Retina (tissue), 1 donor: ENCODE data around the gene LINC01488.

Experiments used
- DNase-seq: peaks from one replicate; pipeline ENCODE4 v3.0.0-alpha.2; 2016

LINC01488 gene

GRCh38 chr11:69493931-69494821 is 12.7 kb downstream of the LINC01488 start:
- DNase-seq, result peak; percentile 2

GRCh38 chr11:69494851-69495250 is 13.4 kb downstream of the LINC01488 start:
- peak; percentile 3 for DNase-seq

GRCh38 chr11:69495441-69496201 is 14.2 kb downstream of the LINC01488 start:
- peak; percentile 3 for DNase-seq

GRCh38 chr11:69496202-69496557 is 14.7 kb downstream of the LINC01488 start:
- DNase-seq, result no peak

DNA sequence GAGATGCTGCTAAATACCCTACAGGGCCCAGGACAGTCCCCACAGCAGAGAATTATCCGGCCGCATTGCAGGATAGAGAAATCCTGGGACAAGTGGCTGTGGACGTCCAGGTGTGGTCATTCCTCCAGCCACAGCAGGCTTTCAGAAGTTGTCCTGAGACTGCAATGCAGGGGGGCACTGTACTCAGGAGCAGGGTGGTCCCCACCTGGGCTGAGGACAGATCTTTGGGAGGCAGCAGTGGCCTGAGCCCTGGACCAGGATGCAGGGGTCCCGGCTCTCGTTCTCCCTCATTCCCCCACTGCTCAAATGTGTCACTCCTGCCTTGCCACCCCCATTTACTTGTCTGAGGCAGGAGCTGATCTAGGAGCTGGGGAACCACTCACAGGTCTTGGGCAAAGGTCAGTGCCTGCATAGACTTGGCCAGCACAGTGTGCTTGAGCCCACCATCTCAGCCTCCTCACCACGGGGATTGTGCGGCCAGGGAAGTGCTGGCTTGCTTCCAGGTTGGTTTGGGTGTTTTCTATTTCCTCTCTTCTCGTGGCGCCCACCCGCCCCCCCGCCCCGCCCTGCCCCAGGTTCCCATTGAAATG is 15.3 kb downstream of the LINC01488 start:
- DNase-seq, result peak; percentile 42

GRCh38 chr11:69497221-69497787 is 15.8 kb downstream of the LINC01488 start:
- DNase-seq, result peak; percentile 81

- DNase-seq, result no peak
These were observed 17.2 kb downstream of the LINC01488 start for GRCh38 chr11:69498614-69499175.

DNA sequence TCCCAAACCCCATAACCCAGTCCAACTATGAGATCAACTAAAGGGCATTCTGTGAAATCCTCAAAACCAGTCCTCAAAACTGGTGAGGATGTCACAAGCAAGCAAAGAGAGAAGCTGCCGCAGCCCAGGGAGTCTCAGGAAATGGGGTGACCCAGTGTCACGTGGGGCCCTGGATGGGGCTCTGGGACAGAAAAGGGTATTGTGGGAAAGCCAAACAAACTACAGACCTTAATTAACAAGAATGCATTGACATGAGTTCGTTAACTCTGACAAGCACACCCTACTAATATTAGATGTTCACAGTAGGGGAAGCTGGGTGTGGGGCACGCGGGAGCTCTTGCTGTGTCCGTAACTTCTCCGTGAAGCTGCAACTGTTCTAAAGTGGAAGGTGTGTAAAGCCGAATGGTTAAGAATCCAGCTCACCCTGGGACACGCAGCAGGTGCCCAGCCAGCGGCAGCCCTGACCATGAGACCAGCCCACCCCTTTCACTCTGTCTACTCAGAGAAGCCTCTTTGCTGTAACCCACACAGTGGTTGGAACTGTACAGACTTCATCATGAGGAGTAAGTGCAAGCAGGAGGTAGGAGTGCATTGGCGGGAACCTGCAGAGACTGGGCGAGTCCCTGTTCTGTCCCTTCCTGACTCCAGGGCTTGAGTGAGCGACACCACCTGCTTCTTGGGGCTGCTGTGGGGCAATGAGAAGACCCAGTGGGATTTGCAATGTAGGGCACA is 17.9 kb downstream of the LINC01488 start:
- DNase-seq, result peak; percentile 77

DNA sequence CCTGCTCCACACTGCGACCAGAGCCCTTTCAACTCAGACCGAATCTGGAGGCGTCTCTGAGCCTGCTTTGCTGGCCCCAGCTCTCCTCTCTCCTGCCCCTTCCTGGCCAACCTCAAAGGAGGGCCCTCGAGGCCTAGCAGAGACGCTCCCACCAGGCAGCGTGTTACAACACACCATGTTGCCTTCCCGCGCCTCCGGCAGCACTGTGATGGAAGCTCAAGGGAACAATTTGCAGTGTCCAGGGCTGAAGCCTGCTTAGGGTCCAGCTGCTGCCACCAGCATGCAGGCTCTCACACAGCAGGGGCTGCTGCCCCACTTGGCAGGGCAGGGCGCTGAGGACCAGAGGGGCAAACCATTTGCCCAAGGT is 18.4 kb downstream of the LINC01488 start:
- peak; percentile 76 for DNase-seq

DNA sequence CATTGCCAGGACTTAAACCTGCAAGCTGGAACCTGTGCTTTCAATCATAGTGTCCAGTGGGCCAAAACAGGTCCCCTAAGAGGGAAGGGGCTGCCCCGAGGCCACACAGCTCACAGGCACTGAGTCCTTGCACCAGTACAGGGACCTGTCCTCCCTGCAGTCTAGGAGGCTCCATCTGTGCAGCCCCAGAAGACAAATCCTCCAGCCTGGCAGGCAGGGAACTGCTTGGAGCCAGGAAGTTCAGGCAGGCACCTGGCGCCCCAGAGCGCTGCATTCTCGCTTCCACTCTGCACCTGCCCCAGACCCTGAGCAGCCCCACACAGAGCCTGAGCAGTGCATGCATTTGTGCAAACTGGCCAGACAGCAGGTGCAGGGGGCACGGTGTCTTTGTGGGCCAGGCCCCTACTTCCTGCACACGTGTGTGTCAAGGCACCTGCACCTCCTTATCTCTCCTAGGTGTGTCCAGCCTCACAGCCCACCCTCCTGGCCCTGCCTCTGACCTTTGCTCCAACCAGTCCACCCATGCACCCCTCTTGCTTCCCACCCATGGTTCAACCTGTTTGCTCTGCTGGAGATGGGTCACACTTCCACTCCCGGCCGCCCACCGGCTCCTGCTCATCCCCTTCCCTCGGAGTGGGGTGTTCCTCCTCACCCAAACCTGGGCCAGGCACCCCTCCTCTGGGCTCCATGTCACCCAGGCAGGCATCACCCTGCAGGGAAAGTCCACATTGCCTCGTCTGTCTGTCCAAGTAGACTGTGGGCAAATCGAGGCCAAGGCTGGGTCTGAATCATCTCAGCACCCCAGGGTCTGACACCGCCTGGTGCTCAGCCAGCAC is 19.0 kb downstream of the LINC01488 start:
- no peak for DNase-seq

DNA sequence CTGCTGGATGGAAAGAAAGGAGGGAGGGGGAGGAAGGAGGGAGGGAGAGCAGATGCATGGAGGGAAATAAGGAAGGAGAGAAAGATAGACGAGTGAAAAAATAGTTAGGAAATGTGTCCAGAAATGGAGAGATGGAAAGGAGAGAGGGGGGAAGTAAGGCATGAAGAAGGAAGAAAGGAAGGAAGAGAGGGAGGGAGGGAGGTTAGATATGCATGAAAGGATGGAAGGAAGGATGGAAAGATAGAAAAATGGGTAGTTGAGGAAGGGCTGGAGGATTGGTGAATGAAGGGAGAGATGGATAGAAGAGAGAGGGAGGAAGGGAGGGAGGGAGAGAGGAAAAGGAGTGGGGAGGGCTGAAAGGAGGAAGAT is 19.6 kb downstream of the LINC01488 start:
- DNase-seq, result no peak

DNA sequence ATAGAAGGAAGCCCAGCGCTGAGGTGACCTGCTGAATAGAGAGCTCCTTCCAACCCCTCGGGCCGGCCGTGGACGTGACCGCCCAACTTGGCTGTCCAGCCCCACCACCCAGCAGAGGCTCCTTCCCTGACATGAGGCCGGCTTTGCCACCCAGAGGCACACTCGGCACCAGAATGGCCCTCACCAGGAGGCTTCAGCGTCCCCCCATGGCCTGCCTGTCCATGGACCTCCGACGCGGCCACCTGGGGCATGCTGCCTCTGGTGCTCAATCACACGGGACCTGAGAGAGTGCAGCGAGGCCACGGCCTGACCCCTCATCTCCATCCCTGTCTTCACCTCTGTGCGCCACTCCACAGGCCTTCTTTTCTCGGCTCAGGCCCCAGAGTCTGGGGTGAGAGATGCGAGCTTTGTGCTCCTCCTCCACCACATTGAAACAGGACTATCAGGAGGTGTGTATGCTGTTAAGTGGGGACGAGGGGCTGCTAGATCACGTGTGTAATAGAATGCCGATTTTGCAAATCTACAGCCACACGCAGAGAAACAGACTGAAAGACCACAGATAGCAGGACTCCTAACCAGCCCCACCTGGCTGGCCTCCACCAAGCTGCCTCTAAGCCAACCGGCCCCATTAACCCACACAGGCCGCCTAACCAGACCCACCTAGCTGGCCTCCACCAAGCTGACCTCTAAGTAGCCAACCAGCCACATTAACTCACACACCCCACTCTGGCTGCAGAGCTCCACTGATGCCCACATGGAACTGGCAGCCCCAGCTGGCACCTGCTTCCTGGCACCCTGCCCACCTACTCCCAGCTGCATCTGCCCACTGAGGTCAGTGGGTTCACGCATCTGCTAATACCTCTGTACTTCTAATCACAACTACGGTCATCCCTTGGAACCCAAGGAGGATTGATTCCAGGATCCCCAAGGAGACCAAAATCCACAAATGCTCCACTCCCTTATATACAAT is 20.7 kb downstream of the LINC01488 start:
- DNase-seq, result no peak

GRCh38 chr11:69504127-69504526 is 22.7 kb downstream of the LINC01488 start:
- no peak for DNase-seq

DNA sequence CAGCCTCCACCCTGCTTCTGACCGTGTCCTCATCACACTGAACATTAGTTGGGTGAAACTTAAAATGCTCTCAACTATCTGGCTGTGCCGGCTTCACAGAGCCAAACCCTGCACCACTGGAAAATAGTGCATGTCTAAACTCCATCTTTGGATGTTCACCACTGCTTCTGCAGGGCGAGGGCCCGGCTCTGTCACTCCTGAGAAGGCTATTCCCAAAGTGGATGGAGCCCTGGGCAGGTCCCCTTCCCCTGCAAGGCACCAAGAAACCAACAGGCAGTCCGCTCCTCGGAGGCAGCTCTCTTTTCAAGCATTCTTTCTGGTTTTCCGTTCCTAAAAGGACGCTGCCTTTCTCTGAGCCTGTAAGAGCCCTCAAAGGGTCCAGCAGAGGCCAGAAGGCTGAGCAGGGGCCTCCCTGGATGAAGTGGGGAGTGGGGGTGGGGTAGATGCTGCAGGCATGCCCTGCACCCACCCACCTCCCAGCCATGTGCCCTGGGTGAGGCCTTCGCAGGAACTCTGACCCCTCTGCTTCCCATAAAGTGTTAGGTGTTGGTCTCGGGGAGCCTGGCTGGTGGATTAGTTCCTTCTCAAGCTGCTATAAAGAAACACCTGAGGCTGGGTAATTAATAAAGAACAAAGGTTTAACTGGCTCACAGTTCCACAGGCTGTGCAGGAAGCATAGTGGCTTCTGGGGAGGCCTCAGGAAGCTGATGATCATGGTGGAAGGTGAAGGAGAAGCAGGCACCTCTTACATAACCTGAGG is 23.3 kb downstream of the LINC01488 start:
- no peak for DNase-seq

DNA sequence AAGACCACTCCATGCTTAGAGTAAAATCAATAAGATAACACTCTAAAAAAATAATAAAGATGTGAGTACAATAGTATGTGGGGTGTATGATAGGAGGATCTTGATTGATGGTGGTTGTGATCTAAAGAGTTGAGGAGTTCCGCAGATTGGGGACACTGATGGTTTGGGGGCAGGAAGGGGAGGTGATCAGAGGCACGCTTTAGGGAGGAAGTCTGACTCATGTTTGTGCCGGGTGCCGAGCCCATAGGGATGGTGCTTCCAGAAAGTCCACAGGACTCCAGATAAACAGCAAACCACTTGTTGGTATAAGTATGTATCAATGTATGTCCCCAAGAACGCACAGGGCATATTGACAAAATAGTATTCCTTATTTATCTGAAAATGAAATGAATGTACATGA is 27.5 kb downstream of the LINC01488 start:
- no peak for DNase-seq

GRCh38 chr11:69509381-69509780 is 27.9 kb downstream of the LINC01488 start:
- no peak for DNase-seq

- DNase-seq, result no peak
These were observed 28.5 kb downstream of the LINC01488 start for GRCh38 chr11:69509846-69510390.

- DNase-seq, result no peak
These were observed 29.3 kb downstream of the LINC01488 start for GRCh38 chr11:69510471-69511357.
